DMS 273 treated with DMSO at 0.1 percent for 48 hours (cell line): ENCODE results near the gene OR52M1.

Experiments
- DNase-seq: peaks from one replicate; lab custom pipeline; 2025; lab: John Stamatoyannopoulos, UW

OR52M1 gene

GRCh38 chr11:4569075-4569474 is 24.1 kb downstream of the OR52M1 start:
- no peak for DNase-seq

GRCh38 chr11:4576880-4577279 is 31.9 kb downstream of the OR52M1 start:
- no peak for DNase-seq

GRCh38 chr11:4577761-4578160 is 32.8 kb downstream of the OR52M1 start:
- no peak for DNase-seq

- DNase-seq = no peak
These were observed 33.6 kb downstream of the OR52M1 start for GRCh38 chr11:4578624-4579023.

GRCh38 chr11:4580124-4580523 is 35.1 kb downstream of the OR52M1 start:
- DNase-seq = no peak

GRCh38 chr11:4581443-4581842 is 36.5 kb downstream of the OR52M1 start, which contains the start of gene OR52I2:
TSS of gene OR52I2 (plus strand) at chr11:4581743.
- no peak for DNase-seq

- DNase-seq = no peak
These were observed 44.0 kb downstream of the OR52M1 start for GRCh38 chr11:4589017-4589416.

- DNase-seq = no peak
These were observed 48.7 kb downstream of the OR52M1 start, which contains the start of gene OR52I1 for GRCh38 chr11:4593739-4594138. TSS of gene OR52I1 (plus strand) at chr11:4594039. CDS start at chr11:4594039, 0 bp downstream.
